Measurements from ENCODE around the gene RIPK4. TPM values are rescaled to one million over a fixed set of nuclear protein-coding genes. Genes with fewer than 3 reads are reported as not detected.

The RIPK4 gene
- total RNA-seq, 1 donor from 2014 or later: 28.9 TPM

DNA sequence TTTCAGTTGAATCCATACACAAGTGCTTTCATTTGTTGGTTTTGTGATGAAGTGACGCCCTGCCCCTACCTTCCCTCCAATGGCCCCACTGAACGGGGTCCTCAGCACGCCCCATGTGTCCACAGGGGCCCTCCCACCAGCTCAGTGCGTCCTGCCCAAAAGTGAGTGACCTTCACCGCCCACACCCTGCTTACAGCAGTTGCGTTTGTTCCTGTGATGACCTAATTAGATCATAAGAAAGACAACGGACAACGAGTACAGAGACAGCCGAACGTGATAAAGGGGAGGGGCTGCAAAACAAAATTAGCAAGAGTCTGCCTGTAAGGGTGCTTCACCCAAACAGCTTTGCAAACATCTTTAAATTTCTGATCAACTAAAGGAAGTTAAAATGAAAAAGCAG lies 38.2 kb upstream of the RIPK4 start:
- TF ChIP-seq, protein P1, sequence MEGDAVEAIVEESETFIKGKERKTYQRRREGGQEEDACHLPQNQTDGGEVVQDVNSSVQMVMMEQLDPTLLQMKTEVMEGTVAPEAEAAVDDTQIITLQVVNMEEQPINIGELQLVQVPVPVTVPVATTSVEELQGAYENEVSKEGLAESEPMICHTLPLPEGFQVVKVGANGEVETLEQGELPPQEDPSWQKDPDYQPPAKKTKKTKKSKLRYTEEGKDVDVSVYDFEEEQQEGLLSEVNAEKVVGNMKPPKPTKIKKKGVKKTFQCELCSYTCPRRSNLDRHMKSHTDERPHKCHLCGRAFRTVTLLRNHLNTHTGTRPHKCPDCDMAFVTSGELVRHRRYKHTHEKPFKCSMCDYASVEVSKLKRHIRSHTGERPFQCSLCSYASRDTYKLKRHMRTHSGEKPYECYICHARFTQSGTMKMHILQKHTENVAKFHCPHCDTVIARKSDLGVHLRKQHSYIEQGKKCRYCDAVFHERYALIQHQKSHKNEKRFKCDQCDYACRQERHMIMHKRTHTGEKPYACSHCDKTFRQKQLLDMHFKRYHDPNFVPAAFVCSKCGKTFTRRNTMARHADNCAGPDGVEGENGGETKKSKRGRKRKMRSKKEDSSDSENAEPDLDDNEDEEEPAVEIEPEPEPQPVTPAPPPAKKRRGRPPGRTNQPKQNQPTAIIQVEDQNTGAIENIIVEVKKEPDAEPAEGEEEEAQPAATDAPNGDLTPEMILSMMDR (IDR thresholded peaks at IDR 0.05; ENCODE audit: unreplicated experiment): no peak
- no peak for DNase-seq (ENCODE audit: low spot score, unreplicated experiment)
- Mint-ChIP-seq H3K4me3 (ENCODE audit: low read depth) (no peak overlapping the region), H3K27ac (no peak overlapping the region), H3K36me3 (ENCODE audit: insufficient read depth) (peaks cover 22% of the 10 kb centered on the region), H3K4me1 (ENCODE audit: low read depth) (peaks cover 3% of the 10 kb centered on the region), H3K27me3 (no peaks in the 10 kb centered on the region), H3K9me3 (ENCODE audit: low read depth) (no peaks in the 10 kb centered on the region)

DNA sequence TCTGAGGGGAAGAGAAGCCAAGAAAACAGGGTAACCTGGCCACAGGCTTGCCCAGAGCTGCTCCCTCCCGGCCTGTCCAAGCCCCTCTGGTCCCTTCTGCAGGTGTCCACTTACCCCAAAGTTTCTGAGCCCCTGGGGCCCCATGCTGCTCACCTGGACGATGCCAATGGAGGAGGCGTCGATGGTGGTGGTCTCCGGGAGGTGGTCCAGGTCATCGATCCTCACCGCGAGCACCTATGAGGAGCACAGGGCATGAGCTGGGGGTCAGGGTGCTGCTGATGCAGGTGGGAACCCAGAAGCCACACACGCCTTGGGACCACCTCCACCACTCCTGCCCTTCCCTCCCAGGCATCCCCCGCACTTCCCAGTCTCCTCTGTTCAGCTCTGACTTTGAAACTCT lies 37.5 kb upstream of the RIPK4 start:
- no peak for DNase-seq (ENCODE audit: low spot score, unreplicated experiment)
- Mint-ChIP-seq H3K4me3 (ENCODE audit: low read depth) (no peak overlapping the region), H3K9me3 (ENCODE audit: low read depth) (no peaks in the 10 kb centered on the region), H3K27me3 (no peaks in the 10 kb centered on the region), H3K36me3 (ENCODE audit: insufficient read depth) (peaks cover 19% of the 10 kb centered on the region), H3K4me1 (ENCODE audit: low read depth) (peaks cover 5% of the 10 kb centered on the region), H3K27ac (no peak overlapping the region)
- TF ChIP-seq, protein P1 (IDR thresholded peaks at IDR 0.05; ENCODE audit: unreplicated experiment): no peak

DNA sequence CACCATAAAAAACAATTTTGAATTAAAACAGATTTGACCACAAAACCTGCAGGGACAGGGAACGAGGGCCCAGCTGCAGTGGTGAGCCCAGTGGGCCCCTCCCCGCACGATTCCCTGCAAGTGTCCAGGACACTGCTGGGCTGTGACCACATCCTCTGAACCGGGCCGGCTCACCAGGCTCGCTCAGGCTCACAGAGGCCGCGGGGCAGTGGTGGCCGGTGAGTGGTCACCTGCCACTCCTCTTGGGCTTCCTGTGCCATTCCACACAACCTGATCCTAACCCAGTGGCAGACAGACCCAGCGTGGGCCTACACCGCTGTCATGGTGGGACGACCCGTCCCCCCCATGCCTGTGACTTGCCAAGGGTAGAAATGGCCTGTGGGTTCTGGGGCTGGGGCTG lies 36.5 kb upstream of the RIPK4 start:
- Mint-ChIP-seq H3K36me3 (ENCODE audit: insufficient read depth) (peaks cover 21% of the 10 kb centered on the region), H3K27ac (no peak overlapping the region)

DNA sequence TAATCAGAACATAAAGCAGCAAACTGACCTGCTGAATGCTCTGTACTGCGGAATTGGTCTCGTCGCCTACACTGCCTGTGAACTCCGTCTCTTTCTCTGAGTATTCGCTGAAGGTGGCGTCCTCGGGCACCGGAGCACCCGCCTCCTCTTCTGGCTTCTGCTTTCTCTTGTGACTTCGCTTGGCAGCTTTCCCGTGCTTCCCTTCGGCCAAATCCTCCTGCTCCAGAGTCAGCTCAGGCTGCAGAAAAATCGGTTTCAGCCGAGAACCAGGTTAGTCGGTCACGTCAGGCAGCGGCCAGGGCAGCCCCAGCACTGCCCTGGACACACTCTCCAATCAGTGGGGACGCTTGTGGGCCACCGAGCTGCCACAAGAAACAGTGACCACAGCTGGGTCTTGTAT lies 35.8 kb upstream of the RIPK4 start:
- DNase-seq (ENCODE audit: low spot score, unreplicated experiment): no peak
- H3K4me1 Mint-ChIP-seq (ENCODE audit: low read depth): peaks cover 6% of the 10 kb centered on the region
- H3K36me3 Mint-ChIP-seq (ENCODE audit: insufficient read depth): peaks cover 21% of the 10 kb centered on the region
- H3K4me3 Mint-ChIP-seq (ENCODE audit: low read depth): no peak overlapping the region
- no peaks in the 10 kb centered on the region for H3K9me3 Mint-ChIP-seq (ENCODE audit: low read depth)
- TF ChIP-seq, protein P1 (IDR thresholded peaks at IDR 0.05; ENCODE audit: unreplicated experiment): no peak
- no peak overlapping the region for H3K27ac Mint-ChIP-seq
- no peaks in the 10 kb centered on the region for H3K27me3 Mint-ChIP-seq

More for the DNA sequence above, 36.5 kb upstream of the RIPK4 start:
- no peak for DNase-seq (ENCODE audit: low spot score, unreplicated experiment)
- no peaks in the 10 kb centered on the region for H3K9me3 Mint-ChIP-seq (ENCODE audit: low read depth)
- TF ChIP-seq, protein P1 (IDR thresholded peaks at IDR 0.05; ENCODE audit: unreplicated experiment): no peak
- no peaks in the 10 kb centered on the region for H3K27me3 Mint-ChIP-seq
- H3K4me3 Mint-ChIP-seq (ENCODE audit: low read depth): no peak overlapping the region
- peaks cover 6% of the 10 kb centered on the region for H3K4me1 Mint-ChIP-seq (ENCODE audit: low read depth)

DNA sequence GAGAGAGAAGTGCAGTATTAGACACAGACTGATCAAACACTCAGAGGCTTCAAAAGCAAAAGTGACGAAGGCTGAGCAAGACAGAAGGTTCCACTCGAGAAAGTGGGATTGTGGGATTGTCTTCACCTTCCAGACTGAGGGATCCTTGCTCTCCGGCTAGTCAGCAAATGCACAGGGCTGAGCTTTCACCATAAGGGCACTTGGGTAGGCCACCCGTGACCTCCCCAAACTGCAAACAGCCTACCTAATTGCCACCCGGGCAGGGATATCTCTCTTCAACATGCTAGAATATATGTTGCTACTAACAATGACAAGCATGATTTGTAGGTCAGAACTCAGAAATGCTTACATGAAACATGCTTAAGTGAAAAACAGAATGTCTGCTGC lies 35.3 kb upstream of the RIPK4 start:
- Mint-ChIP-seq H3K27me3 (no peaks in the 10 kb centered on the region), H3K4me3 (ENCODE audit: low read depth) (no peak overlapping the region), H3K9me3 (ENCODE audit: low read depth) (no peaks in the 10 kb centered on the region), H3K36me3 (ENCODE audit: insufficient read depth) (peaks cover 21% of the 10 kb centered on the region), H3K27ac (no peak overlapping the region), H3K4me1 (ENCODE audit: low read depth) (peaks cover 6% of the 10 kb centered on the region)
- TF ChIP-seq, protein P1 (IDR thresholded peaks at IDR 0.05; ENCODE audit: unreplicated experiment): no peak
- DNase-seq (ENCODE audit: low spot score, unreplicated experiment): no peak

All from progenitor cell of endocrine pancreas (in vitro differentiated cells).